ENCODE measurements around the gene DNHD1. TPM values are rescaled to one million over a fixed set of nuclear protein-coding genes. Genes with fewer than 3 reads are reported as not detected.

DNHD1 gene
- total and polyA plus RNA-seq, 2 experiments from 2014 or later, result 7.3 to 7.9 TPM

DNA sequence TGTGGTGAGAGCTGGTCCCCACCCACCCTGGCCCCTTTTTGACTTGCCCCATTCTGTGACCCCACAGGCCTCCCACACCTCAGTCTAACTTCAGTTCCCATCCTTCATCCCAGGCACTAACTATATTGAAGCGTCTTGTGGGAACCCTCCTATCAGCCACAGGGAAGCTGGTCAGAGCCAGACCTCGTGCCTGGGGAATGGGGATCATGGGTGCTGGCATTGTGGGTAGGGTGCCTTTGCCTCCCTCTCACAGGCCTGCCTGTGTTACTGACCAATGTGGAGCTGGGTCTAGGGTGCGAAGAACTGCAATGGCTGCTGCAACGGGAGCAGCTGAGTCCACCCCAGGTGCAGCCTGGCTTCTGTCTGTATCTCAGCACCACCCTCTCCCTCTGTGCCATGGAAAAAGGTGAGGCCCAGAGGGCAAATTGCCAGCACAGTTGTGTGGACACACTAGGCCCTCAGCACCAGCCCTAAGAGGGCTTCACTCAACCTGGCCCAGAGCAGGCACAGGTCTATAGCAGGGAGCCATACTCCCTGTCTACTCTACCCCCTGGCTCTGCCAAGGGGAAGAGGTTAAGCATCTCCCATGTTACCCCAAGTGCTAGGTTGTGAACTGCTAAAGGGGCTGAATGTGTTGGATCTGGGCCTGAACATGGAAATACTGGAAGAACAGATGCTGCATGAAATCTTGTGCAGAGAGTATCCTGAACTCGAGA is 69.1 kb downstream of the DNHD1 start:
- TF ChIP-seq EZH2 (IDR thresholded peaks at IDR 0.05; ENCODE audit: borderline replicate concordance), result no peak
- TF ChIP-seq, protein P1, sequence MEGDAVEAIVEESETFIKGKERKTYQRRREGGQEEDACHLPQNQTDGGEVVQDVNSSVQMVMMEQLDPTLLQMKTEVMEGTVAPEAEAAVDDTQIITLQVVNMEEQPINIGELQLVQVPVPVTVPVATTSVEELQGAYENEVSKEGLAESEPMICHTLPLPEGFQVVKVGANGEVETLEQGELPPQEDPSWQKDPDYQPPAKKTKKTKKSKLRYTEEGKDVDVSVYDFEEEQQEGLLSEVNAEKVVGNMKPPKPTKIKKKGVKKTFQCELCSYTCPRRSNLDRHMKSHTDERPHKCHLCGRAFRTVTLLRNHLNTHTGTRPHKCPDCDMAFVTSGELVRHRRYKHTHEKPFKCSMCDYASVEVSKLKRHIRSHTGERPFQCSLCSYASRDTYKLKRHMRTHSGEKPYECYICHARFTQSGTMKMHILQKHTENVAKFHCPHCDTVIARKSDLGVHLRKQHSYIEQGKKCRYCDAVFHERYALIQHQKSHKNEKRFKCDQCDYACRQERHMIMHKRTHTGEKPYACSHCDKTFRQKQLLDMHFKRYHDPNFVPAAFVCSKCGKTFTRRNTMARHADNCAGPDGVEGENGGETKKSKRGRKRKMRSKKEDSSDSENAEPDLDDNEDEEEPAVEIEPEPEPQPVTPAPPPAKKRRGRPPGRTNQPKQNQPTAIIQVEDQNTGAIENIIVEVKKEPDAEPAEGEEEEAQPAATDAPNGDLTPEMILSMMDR (IDR thresholded peaks at IDR 0.05; ENCODE audit: poor library complexity), result no peak
- TF ChIP-seq EZH2phosphoT487 (IDR thresholded peaks at IDR 0.05; ENCODE audit: low read depth, severe bottlenecking, unreplicated experiment), result no peak
- peaks cover 3% of the 10 kb centered on the region for H3K4me1 ChIP-seq (ENCODE audit: insufficient read depth)
- no peaks in the 10 kb centered on the region for H3K36me3 ChIP-seq (replicated peaks; ENCODE audit: insufficient read depth, low read depth)
- no peaks in the 10 kb centered on the region for H3K27me3 ChIP-seq
- H3K4me2 ChIP-seq, result no peak overlapping the region
- no peaks in the 10 kb centered on the region for H3K79me2 ChIP-seq
- no peak for DNase-seq (ENCODE audit: low spot score)
- WGBS (ENCODE audit: low lambda C conversion rate, missing lambda C conversion rate), result 97% methylated on average over 5 of the region's 5 CpGs
- no peak overlapping the region for H3K4me3 ChIP-seq
- H4K20me1 ChIP-seq (ENCODE audit: insufficient read depth, poor library complexity, severe bottlenecking), result no peaks in the 10 kb centered on the region
- no peak overlapping the region for H3K27ac ChIP-seq
- H3K9me3 ChIP-seq (ENCODE audit: low read depth), result no peaks in the 10 kb centered on the region
- H2AFZ ChIP-seq, result no peak overlapping the region
- no peaks in the 10 kb centered on the region for H3K9me2 ChIP-seq (replicated peaks; ENCODE audit: insufficient read depth)

DNA sequence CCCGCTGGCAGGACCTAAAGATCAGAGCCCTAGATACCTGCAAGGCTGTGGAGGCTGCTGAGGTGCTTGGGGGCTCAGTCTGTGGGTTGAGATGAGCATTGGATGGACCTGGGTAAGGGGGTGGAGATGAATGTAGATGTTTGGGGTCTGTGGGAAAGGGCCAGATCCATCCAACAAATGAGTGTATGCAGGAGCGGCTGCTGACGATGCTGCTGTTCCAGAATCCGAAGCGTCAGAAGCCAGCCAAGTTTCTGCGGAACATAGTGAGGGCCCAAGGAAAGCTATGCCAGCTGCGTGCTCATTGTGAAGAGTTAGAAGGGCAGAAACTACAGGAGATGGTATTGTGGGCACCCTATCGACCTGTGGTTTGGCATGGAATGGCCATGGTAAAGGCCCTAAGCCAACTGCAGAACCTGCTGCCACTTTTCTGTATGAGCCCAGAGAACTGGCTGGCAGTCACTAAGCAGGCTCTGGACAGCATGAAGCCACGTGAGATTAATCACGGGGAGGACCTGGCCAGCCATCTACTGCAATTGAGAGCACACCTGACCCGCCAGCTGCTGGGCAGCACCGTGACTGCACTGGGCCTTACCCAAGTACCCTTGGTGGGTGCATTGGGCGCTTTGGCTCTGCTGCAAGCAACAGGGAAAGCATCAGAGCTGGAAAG is 69.8 kb downstream of the DNHD1 start:
- Histone ChIP-seq H3K9me2 (replicated peaks; ENCODE audit: insufficient read depth) (no peaks in the 10 kb centered on the region), H3K27me3 (no peaks in the 10 kb centered on the region), H3K4me3 (no peak overlapping the region), H2AFZ (no peak overlapping the region), H3K4me2 (no peak overlapping the region), H3K36me3 (replicated peaks; ENCODE audit: insufficient read depth, low read depth) (no peaks in the 10 kb centered on the region), H3K79me2 (no peaks in the 10 kb centered on the region), H3K4me1 (ENCODE audit: insufficient read depth) (peaks cover 3% of the 10 kb centered on the region), H3K27ac (no peak overlapping the region), H4K20me1 (ENCODE audit: insufficient read depth, poor library complexity, severe bottlenecking) (no peaks in the 10 kb centered on the region), H3K9me3 (ENCODE audit: low read depth) (no peaks in the 10 kb centered on the region)
- no peak for DNase-seq (ENCODE audit: low spot score)
- WGBS (ENCODE audit: low lambda C conversion rate, missing lambda C conversion rate), result 93% methylated on average over 13 of the region's 13 CpGs
- no peak for TF ChIP-seq EZH2 (IDR thresholded peaks at IDR 0.05; ENCODE audit: borderline replicate concordance)
- TF ChIP-seq, protein P1 (IDR thresholded peaks at IDR 0.05; ENCODE audit: poor library complexity), result no peak
- TF ChIP-seq EZH2phosphoT487 (IDR thresholded peaks at IDR 0.05; ENCODE audit: low read depth, severe bottlenecking, unreplicated experiment), result no peak

DNA sequence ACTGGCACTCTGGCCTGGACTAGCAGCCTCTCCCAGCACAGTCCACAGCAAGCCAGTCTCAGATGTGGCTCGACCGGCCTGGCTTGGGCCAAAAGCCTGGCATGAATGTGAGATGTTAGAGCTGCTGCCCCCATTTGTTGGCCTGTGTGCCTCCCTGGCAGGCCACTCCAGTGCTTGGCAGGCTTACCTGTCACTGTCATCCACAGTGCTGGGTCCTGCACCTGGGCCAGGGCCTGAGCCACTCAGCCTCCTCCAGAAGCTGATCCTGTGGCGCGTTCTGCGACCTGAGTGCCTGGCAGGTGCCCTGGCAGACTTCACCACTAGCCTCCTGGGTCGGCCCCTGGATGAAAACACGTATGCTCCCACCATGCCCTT is 70.3 kb downstream of the DNHD1 start:
- H3K36me3 ChIP-seq (replicated peaks; ENCODE audit: insufficient read depth, low read depth), result no peaks in the 10 kb centered on the region
- H3K27ac ChIP-seq, result no peak overlapping the region
- TF ChIP-seq, protein P1 (IDR thresholded peaks at IDR 0.05; ENCODE audit: poor library complexity), result no peak
- TF ChIP-seq EZH2 (IDR thresholded peaks at IDR 0.05; ENCODE audit: borderline replicate concordance) (no peak), EZH2phosphoT487 (IDR thresholded peaks at IDR 0.05; ENCODE audit: low read depth, severe bottlenecking, unreplicated experiment) (no peak)
- no peaks in the 10 kb centered on the region for H3K9me2 ChIP-seq (replicated peaks; ENCODE audit: insufficient read depth)
- 99% methylated on average over 7 of the region's 7 CpGs for WGBS (ENCODE audit: low lambda C conversion rate, missing lambda C conversion rate)
- H2AFZ ChIP-seq, result no peak overlapping the region
- H3K9me3 ChIP-seq (ENCODE audit: low read depth), result no peaks in the 10 kb centered on the region
- no peak overlapping the region for H3K4me2 ChIP-seq
- DNase-seq (ENCODE audit: low spot score), result no peak
- peaks cover 3% of the 10 kb centered on the region for H3K4me1 ChIP-seq (ENCODE audit: insufficient read depth)
- no peaks in the 10 kb centered on the region for H3K27me3 ChIP-seq
- H3K4me3 ChIP-seq, result no peak overlapping the region
- H4K20me1 ChIP-seq (ENCODE audit: insufficient read depth, poor library complexity, severe bottlenecking), result no peaks in the 10 kb centered on the region
- no peaks in the 10 kb centered on the region for H3K79me2 ChIP-seq

Data from hepatocyte (in vitro differentiated cells).